Common myeloid progenitor, CD34-positive (primary cell): ENCODE data around the gene SEMA6C. TPM values are rescaled to one million over a fixed set of nuclear protein-coding genes. Genes with fewer than 3 reads are reported as not detected.
"Not testable (repeated sequence)": the region's sequence is repeated elsewhere in the genome, so short reads cannot be mapped to it uniquely, and the experiment has no call there.

Experiments used
- CTCF ChIA-PET: fragments of 350-600 bp; sonication (Branson Sonifier 250); formaldehyde crosslinking; loops from one replicate; lab custom pipeline; 2021; ENCODE audit warnings: antibody characterized with exemption; lab: Charles Lee
- POLR2A ChIA-PET: fragments of 350-600 bp; sonication (Branson Sonifier 250); formaldehyde crosslinking; loops from one replicate; lab custom pipeline; 2021; ENCODE audit warnings: antibody characterized with exemption; lab: Charles Lee
- DNase-seq, 3 donors: peaks; one replicate each; pipeline versions ENCODE4 v3.0.0 to v3.0.0-alpha.2; 2013
- H3K27ac ChIP-seq, 2 experiments: 1 replicate in 1 of 2; 2 replicates in 1 of 2; pipeline ENCODE4 v1.7.0; 2013; ENCODE audit warnings: inconsistent platforms in 2 of 2, low read length in 2 of 2, mild to moderate bottlenecking in 2 of 2, low read depth in 1 of 2, moderate library complexity in 1 of 2; ENCODE audit not compliant: severe bottlenecking in 2 of 2, insufficient read depth in 1 of 2, poor library complexity in 1 of 2
- H3K27me3 ChIP-seq, 5 experiments: replicated peaks in 2 of 5; 1 replicate in 3 of 5; 2 replicates in 2 of 5; pipeline versions ENCODE4 v1.6.1 to v1.7.0; 2013; ENCODE audit warnings: low read length in 4 of 5, mild to moderate bottlenecking in 2 of 5, moderate library complexity in 2 of 5, inconsistent platforms in 1 of 5; ENCODE audit not compliant: insufficient read depth in 5 of 5, control insufficient read depth in 4 of 5
- H3K36me3 ChIP-seq, 4 experiments: 1 replicate in 2 of 4; 2 replicates in 2 of 4; pipeline versions ENCODE4 v1.6.1 to v1.7.0; 2013; ENCODE audit warnings: low read length in 3 of 4, control low read depth in 1 of 4, mild to moderate bottlenecking in 1 of 4; ENCODE audit not compliant: control insufficient read depth in 4 of 4, insufficient read depth in 4 of 4
- H3K4me1 ChIP-seq, 4 experiments: 1 replicate in 3 of 4; 2 replicates in 1 of 4; pipeline versions ENCODE4 v1.6.1 to v1.7.1; 2013; ENCODE audit warnings: low read length in 3 of 4, mild to moderate bottlenecking in 3 of 4, control low read depth in 1 of 4, inconsistent platforms in 1 of 4, moderate library complexity in 1 of 4; ENCODE audit not compliant: control insufficient read depth in 4 of 4, insufficient read depth in 4 of 4; ENCODE audit errors: control extremely low read depth in 1 of 4
- H3K4me3 ChIP-seq, 7 experiments: 1 replicate in 4 of 7; 2 replicates in 3 of 7; pipeline versions ENCODE4 v1.5.1 to v1.7.0; 2013; ENCODE audit warnings: mild to moderate bottlenecking in 7 of 7, low read length in 6 of 7, moderate library complexity in 6 of 7, inconsistent platforms in 2 of 7, low read depth in 2 of 7, control low read depth in 1 of 7; ENCODE audit not compliant: insufficient read depth in 4 of 7, control insufficient read depth in 1 of 7; ENCODE audit errors: extremely low read depth in 1 of 7
- H3K9me3 ChIP-seq, 5 experiments: 1 replicate in 4 of 5; 2 replicates in 1 of 5; pipeline versions ENCODE4 v1.6.1 to v1.7.1; 2013; ENCODE audit warnings: low read length in 4 of 5, mild to moderate bottlenecking in 2 of 5, inconsistent platforms in 1 of 5, low read depth in 1 of 5, moderate library complexity in 1 of 5; ENCODE audit not compliant: control insufficient read depth in 4 of 5, insufficient read depth in 2 of 5; ENCODE audit errors: control extremely low read depth in 1 of 5
- WGBS: methylation state at CpG from one replicate; pipeline ENCODE4 v1.1.5; 2013; ENCODE audit not compliant: insufficient coverage; 5-methylcytosine and 5-hydroxymethylcytosine counted together
- polyA plus RNA-seq: library from polyadenylated mRNA; unstranded; fragments of 120-200 nt; gene quantifications from one replicate; pipeline ENCODE4 v1.2.1, GENCODE V29; 2013

SEMA6C gene, protein sequence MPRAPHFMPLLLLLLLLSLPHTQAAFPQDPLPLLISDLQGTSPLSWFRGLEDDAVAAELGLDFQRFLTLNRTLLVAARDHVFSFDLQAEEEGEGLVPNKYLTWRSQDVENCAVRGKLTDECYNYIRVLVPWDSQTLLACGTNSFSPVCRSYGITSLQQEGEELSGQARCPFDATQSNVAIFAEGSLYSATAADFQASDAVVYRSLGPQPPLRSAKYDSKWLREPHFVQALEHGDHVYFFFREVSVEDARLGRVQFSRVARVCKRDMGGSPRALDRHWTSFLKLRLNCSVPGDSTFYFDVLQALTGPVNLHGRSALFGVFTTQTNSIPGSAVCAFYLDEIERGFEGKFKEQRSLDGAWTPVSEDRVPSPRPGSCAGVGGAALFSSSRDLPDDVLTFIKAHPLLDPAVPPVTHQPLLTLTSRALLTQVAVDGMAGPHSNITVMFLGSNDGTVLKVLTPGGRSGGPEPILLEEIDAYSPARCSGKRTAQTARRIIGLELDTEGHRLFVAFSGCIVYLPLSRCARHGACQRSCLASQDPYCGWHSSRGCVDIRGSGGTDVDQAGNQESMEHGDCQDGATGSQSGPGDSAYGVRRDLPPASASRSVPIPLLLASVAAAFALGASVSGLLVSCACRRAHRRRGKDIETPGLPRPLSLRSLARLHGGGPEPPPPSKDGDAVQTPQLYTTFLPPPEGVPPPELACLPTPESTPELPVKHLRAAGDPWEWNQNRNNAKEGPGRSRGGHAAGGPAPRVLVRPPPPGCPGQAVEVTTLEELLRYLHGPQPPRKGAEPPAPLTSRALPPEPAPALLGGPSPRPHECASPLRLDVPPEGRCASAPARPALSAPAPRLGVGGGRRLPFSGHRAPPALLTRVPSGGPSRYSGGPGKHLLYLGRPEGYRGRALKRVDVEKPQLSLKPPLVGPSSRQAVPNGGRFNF
- polyA plus RNA-seq = 8.9 TPM

GRCh38 chr1:151146412-151147131 is at the start of gene SEMA6C:
Gene SEMA6C, minus strand, starts transcription at chr1:151146631. Its CDS starts 4,010 bp downstream, at chr1:151142621.
- Histone ChIP-seq H3K27ac (no peak within 1 kb of the TSS), H3K27me3 (peaks cover 0 to 13% (median 0%) of the 10 kb centered on the region in 5 experiments), H3K36me3 (no peaks in the 10 kb centered on the region), H3K4me3 (peak within 1 kb of the TSS; percentile 59 to 89 (median 80)), H3K9me3 (no peaks in the 10 kb centered on the region), H3K4me1 (peaks cover 0 to 36% (median 25%) of the 10 kb centered on the region in 4 experiments)
- WGBS = under 1% methylated on average over 55 of the region's 61 CpGs
- peak; percentile 73 to 87 (median 83) for DNase-seq
- ChIA-PET POLR2A (no interaction called here), CTCF (no interaction called here)

DNA sequence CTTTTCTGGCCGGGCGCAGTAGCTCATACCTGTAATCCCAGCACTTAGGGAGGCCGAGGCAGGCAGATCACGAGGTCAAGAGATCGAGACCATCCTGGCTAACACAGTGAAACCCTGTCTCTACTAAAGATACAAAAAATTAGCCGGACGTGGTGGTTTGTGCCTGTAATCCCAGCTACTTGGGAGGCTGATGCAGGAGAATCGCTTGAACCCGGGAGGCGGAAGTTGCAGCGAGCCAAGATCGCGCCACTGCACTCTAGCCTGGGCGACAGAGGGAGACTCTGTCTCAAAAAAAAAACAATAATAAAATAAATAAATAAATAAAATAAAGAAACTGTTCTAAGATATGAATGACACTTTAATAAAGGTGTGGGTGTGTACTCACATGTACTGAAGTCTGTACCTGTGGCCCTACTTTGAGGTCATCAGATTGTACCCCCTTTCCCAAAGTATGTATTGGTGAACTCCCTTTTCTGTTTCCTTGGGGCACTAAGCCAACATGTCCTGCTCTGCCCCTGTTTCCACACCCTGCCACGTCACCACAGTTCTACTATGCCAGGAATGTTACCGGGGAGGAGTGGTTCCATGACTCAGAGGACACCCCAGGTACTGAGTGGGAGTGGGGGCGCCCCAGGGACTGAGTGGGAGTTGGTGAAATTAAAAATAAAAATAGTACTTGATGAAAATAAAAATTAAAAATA is 48.6 kb upstream of the SEMA6C start:
- not testable (repeated sequence) for H3K4me3 ChIP-seq

GRCh38 chr1:151193856-151194255 is 47.4 kb upstream of the SEMA6C start:
- H3K27ac ChIP-seq = no peak overlapping the region
- ChIA-PET POLR2A (no interaction called here), CTCF (interaction anchor here (0.6 to 7.7 kb wide), 2 partner anchors 57 to 409 kb away, joined by 3 to 52 read pairs; no protein-coding TSS in a partner anchor)
- WGBS = no CpG with 5 or more reads among the region's 1 CpG
- DNase-seq = no peak
- no peaks in the 10 kb centered on the region for H3K9me3 ChIP-seq
- peaks cover 0 to 3% (median 0%) of the 10 kb centered on the region in 5 experiments for H3K27me3 ChIP-seq
- H3K4me3 ChIP-seq = no peak overlapping the region
- H3K36me3 ChIP-seq = no peaks in the 10 kb centered on the region
- H3K4me1 ChIP-seq = peaks cover 5 to 19% (median 12%) of the 10 kb centered on the region in 4 experiments

More for the DNA sequence above, 48.6 kb upstream of the SEMA6C start:
- H3K9me3 ChIP-seq, H3K36me3 ChIP-seq, H3K27ac ChIP-seq, DNase-seq, H3K27me3 ChIP-seq: not testable (repeated sequence)
- 95% methylated on average over 8 of the region's 17 CpGs for WGBS
- ChIA-PET POLR2A (interaction anchor here (0.7 kb wide), 1 partner anchor 133 kb away, joined by 3 read pairs; no protein-coding TSS in a partner anchor), CTCF (interaction anchor here (1.0 to 7.7 kb wide), 4 partner anchors 17 to 95 kb away, joined by 3 to 52 read pairs (median 4); no protein-coding TSS in a partner anchor)
- H3K4me1 ChIP-seq = peaks cover 11 to 24% (median 16%) of the 10 kb centered on the region in 4 experiments

DNA sequence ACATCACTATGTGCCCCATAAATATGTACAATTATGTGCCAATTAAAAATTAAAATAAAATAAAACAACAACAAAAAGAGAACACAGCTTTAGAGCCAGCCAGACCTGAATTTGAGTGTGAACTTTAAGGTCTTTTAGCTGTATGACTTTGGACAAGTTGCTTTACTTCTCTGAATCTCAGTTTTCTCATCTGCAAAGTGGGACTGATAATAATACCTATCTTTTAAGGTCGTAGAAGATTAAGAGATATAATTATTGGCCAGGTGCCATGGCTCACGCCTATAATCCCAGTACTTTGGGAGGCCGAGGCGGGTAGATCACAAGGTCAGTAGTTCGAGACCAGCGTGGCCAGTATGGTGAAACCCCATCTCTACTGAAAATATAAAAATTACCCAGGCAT is 46.9 kb upstream of the SEMA6C start:
- H3K4me3 ChIP-seq = no peak overlapping the region
- no peaks in the 10 kb centered on the region for H3K36me3 ChIP-seq
- ChIA-PET CTCF (interaction anchor here (0.6 to 7.7 kb wide), 3 partner anchors 57 to 410 kb away, joined by 3 to 52 read pairs (median 3); no protein-coding TSS in a partner anchor), POLR2A (no interaction called here)
- no peak overlapping the region for H3K27ac ChIP-seq
- H3K9me3 ChIP-seq = no peaks in the 10 kb centered on the region
- peaks cover 0 to 3% (median 0%) of the 10 kb centered on the region in 5 experiments for H3K27me3 ChIP-seq
- H3K4me1 ChIP-seq = peaks cover 8 to 25% (median 16%) of the 10 kb centered on the region in 4 experiments
- no peak for DNase-seq
- WGBS = 79% methylated on average over 4 of the region's 6 CpGs

GRCh38 chr1:151192047-151192446 is 45.6 kb upstream of the SEMA6C start:
- WGBS = 93% methylated on average over 7 of the region's 7 CpGs
- H3K27me3 ChIP-seq = peaks cover 0 to 3% (median 0%) of the 10 kb centered on the region in 5 experiments
- CTCF ChIA-PET = interaction anchor here (7.7 kb wide), 1 partner anchor 58 kb away, joined by 52 read pairs; no protein-coding TSS in a partner anchor
- H3K27ac ChIP-seq = no peak overlapping the region
- no peak overlapping the region for H3K4me3 ChIP-seq
- H3K36me3 ChIP-seq = peaks cover 0 to 2% (median 0%) of the 10 kb centered on the region in 4 experiments
- peaks cover 3 to 19% (median 11%) of the 10 kb centered on the region in 4 experiments for H3K4me1 ChIP-seq
- no peaks in the 10 kb centered on the region for H3K9me3 ChIP-seq
- no peak for DNase-seq
- POLR2A ChIA-PET = interaction anchor here (0.6 kb wide), 1 partner anchor 14 kb away, joined by 3 read pairs; no protein-coding TSS in a partner anchor
